Stomach smooth muscle (tissue), 2 donors: ENCODE measurements around the gene AEN.

Source experiments
- H3K27ac ChIP-seq: one replicate; pipeline ENCODE4 v1.7.0; 2013; ENCODE audit warnings: mild to moderate bottlenecking, low read length, inconsistent platforms
- H3K27me3 ChIP-seq, 2 donors: one replicate each; pipeline ENCODE4 v1.7.0; 2013; ENCODE audit warnings: low read length in 2 of 2; ENCODE audit not compliant: insufficient read depth in 2 of 2, control insufficient read depth in 1 of 2
- H3K36me3 ChIP-seq, 2 donors: one replicate each; pipeline ENCODE4 v1.7.0; 2013; ENCODE audit warnings: low read length in 2 of 2; ENCODE audit not compliant: control insufficient read depth in 2 of 2, insufficient read depth in 2 of 2
- H3K4me1 ChIP-seq: one replicate; pipeline ENCODE4 v1.7.0; 2013; ENCODE audit warnings: low read length; ENCODE audit not compliant: control insufficient read depth, insufficient read depth
- H3K4me3 ChIP-seq, 2 donors: one replicate each; pipeline ENCODE4 v1.7.0; 2013; ENCODE audit warnings: low read length in 2 of 2
- H3K9ac ChIP-seq, 2 donors: one replicate each; pipeline ENCODE4 v1.7.0; 2013; ENCODE audit warnings: low read length in 2 of 2, mild to moderate bottlenecking in 1 of 2
- H3K9me3 ChIP-seq, 2 donors: one replicate each; pipeline ENCODE4 v1.7.0; 2013; ENCODE audit warnings: low read length in 2 of 2; ENCODE audit not compliant: control insufficient read depth in 2 of 2
- donor health status: healthy.
- donor health status: Pancreatic carcinoma.

AEN gene

DNA sequence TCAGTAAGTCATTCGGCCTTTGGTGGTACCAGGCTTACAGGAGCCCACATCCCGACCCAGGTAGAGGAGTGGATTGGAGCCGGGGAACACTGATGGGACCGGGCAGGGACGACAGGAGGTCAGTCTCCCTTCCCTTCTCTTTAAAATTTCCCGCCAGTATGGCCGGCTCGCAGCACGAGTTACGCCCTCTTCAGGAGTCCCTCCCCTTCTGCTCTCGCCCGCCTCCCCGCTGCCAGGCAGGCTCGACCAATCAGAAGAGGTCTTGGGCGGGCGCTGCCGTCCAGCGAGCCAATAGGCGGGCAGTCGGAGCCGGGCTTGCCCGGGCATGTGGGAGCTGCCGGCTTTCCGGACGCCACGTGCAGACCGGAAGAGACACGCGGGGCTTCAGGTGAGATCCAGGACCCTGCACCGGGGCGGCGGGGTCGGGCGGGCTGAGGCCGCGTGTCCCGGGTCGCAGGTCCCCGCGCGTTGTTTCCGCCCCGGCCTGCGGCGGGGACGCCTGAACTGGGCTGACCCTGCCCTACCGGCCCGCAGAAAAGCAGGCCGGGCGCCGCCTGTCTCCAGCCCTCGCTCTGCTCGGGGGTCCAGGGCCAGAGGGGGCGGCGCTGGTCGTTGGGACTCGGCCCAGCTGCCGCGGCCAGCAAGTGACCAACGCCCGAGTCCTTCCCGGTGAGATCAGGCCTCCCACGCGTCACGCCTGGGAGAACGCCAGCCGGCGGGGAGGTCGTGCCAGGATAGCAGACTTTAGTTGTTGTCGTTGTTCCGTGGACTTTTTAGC is at the start of gene AEN:
TSS of gene AEN (plus strand) at position 346 of the 778 bp plus-strand sequence. CDS start 4,870 bp downstream, outside the sequence.
- Histone ChIP-seq H3K4me1 (peaks cover 35% of the 10 kb centered on the region), H3K36me3 (peaks cover 0 to under 1% of the 10 kb centered on the region in 2 donors), H3K27me3 (no peaks in the 10 kb centered on the region), H3K27ac (peak within 1 kb of the TSS; percentile 74), H3K9me3 (no peaks in the 10 kb centered on the region), H3K9ac (peak within 1 kb of the TSS; percentile 80 to 91), H3K4me3 (peak within 1 kb of the TSS; percentile 84 to 97)

- Histone ChIP-seq H3K9me3 (no peaks in the 10 kb centered on the region), H3K4me3 (no peak overlapping the region), H3K27me3 (peaks cover 0 to 2% of the 10 kb centered on the region in 2 donors), H3K4me1 (no peaks in the 10 kb centered on the region), H3K27ac (no peak overlapping the region), H3K36me3 (no peaks in the 10 kb centered on the region), H3K9ac (no peak overlapping the region)
These were observed 49.3 kb upstream of the AEN start for GRCh38 chr15:88571852-88572259.

- H3K36me3 ChIP-seq: no peaks in the 10 kb centered on the region
- no peak overlapping the region for H3K4me3 ChIP-seq
- no peaks in the 10 kb centered on the region for H3K9me3 ChIP-seq
- no peaks in the 10 kb centered on the region for H3K4me1 ChIP-seq
- no peak overlapping the region for H3K27ac ChIP-seq
- peaks cover 0 to 2% of the 10 kb centered on the region in 2 donors for H3K27me3 ChIP-seq
- no peak overlapping the region for H3K9ac ChIP-seq
These were observed 47.1 kb upstream of the AEN start for GRCh38 chr15:88574077-88574476.

GRCh38 chr15:88574655-88575054 is 46.5 kb upstream of the AEN start:
- no peak overlapping the region for H3K4me3 ChIP-seq
- no peaks in the 10 kb centered on the region for H3K36me3 ChIP-seq
- no peak overlapping the region for H3K9ac ChIP-seq
- no peaks in the 10 kb centered on the region for H3K9me3 ChIP-seq
- H3K4me1 ChIP-seq: no peaks in the 10 kb centered on the region
- H3K27ac ChIP-seq: no peak overlapping the region
- H3K27me3 ChIP-seq: peaks cover 0 to 2% of the 10 kb centered on the region in 2 donors

DNA sequence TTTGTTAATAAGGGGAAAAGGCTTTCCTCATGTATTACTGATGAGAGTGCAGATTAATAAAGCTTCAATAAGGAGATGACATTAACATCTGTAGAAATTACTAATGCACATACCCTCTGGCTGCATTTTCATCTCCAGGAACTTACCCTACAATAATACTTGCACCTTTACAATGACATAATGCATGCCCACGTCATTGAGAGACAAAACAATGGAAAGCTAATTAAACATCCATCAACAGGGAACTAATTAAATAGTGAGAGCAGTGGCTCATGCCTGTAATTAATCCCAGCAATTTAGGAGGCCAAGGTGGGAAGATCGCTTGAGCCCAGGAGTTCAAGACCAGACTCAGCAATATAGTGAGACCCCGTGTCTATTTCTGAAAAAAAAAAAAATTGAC is 41.8 kb upstream of the AEN start:
- Histone ChIP-seq H3K4me1 (no peaks in the 10 kb centered on the region), H3K4me3 (no peak overlapping the region), H3K9me3 (no peaks in the 10 kb centered on the region), H3K9ac (no peak overlapping the region), H3K27ac (no peak overlapping the region), H3K27me3 (peaks cover 0 to 2% of the 10 kb centered on the region in 2 donors), H3K36me3 (no peaks in the 10 kb centered on the region)

- Histone ChIP-seq H3K9ac (no peak overlapping the region), H3K9me3 (no peaks in the 10 kb centered on the region), H3K27me3 (no peaks in the 10 kb centered on the region), H3K27ac (no peak overlapping the region), H3K4me1 (no peaks in the 10 kb centered on the region), H3K36me3 (no peaks in the 10 kb centered on the region), H3K4me3 (no peak overlapping the region)
These were observed 40.6 kb upstream of the AEN start for GRCh38 chr15:88580532-88580931.

GRCh38 chr15:88586401-88587162 is 34.6 kb upstream of the AEN start:
- Histone ChIP-seq H3K36me3 (no peaks in the 10 kb centered on the region), H3K9ac (no peak overlapping the region), H3K9me3 (no peaks in the 10 kb centered on the region), H3K4me3 (no peak overlapping the region), H3K27me3 (no peaks in the 10 kb centered on the region), H3K27ac (no peak overlapping the region), H3K4me1 (no peaks in the 10 kb centered on the region)

DNA sequence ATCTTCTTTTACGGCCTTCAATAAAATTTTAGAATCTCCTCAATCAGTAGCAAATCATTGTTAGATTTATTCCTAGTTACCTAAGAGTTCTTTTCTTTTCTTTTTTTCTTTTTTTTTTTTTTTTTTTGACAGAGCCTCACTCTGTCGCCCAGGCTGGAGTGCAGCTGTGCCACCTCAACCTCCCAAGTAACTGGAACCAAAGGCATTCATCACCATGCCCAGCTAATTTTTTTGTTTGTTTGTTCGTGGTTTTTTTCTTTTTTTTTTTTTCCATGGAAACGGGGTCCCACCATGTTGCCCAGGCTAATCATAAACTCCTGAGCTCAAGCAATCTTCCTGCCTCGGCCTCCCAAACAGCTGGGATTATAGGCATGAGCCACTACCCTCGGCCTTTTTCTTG is 30.4 kb upstream of the AEN start:
- Histone ChIP-seq H3K4me3 (no peak overlapping the region), H3K9me3 (no peaks in the 10 kb centered on the region), H3K36me3 (no peaks in the 10 kb centered on the region), H3K27me3 (no peaks in the 10 kb centered on the region), H3K9ac (no peak overlapping the region), H3K27ac (no peak overlapping the region), H3K4me1 (no peaks in the 10 kb centered on the region)

DNA sequence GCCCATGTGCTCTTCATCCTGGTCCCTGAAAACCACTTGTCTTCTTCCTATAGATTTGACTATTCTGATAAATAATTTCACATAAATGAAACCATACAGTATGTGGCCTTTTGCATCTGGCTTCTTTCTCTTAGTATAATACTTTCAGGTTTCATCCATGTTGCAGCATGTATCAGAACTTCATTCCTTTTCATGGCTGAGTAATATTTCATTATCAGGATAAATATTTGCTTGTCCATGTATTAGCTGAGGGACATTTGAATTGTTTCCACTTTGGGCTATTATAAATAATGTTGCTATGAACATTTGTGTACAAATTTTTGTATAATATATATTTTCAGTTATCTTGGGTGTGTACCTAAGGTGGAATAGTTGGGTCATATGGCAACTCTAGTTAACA is 29.8 kb upstream of the AEN start:
- no peaks in the 10 kb centered on the region for H3K9me3 ChIP-seq

GRCh38 chr15:88603885-88604284 is 17.3 kb upstream of the AEN start:
- H3K27me3 ChIP-seq: peaks cover 45 to 55% of the 10 kb centered on the region in 2 donors

More for the DNA sequence above, 29.8 kb upstream of the AEN start:
- Histone ChIP-seq H3K9ac (no peak overlapping the region), H3K27me3 (no peaks in the 10 kb centered on the region), H3K36me3 (no peaks in the 10 kb centered on the region), H3K4me3 (no peak overlapping the region), H3K27ac (no peak overlapping the region), H3K4me1 (no peaks in the 10 kb centered on the region)

More at GRCh38 chr15:88603885-88604284, 17.3 kb upstream of the AEN start:
- Histone ChIP-seq H3K4me3 (no peak overlapping the region), H3K9me3 (no peaks in the 10 kb centered on the region), H3K9ac (no peak overlapping the region), H3K4me1 (peaks cover 16% of the 10 kb centered on the region), H3K36me3 (no peaks in the 10 kb centered on the region), H3K27ac (no peak overlapping the region)
